LHCN-M2 (cell line): ENCODE measurements around the gene AMIGO1. TPM values are rescaled to one million over a fixed set of nuclear protein-coding genes. Genes with fewer than 3 reads are reported as not detected.

Experiments used
- DNase-seq: peaks from one replicate; pipeline ENCODE4 v3.0.0-alpha.2; 2012; ENCODE audit warnings: low read depth
- total RNA-seq: library from RNA; depleted of rRNA; stranded (reverse); fragments of >200 nt; gene quantifications from 2 replicates; pipeline ENCODE4 v1.2.3, GENCODE V29; 2014

Gene AMIGO1
- total RNA-seq, 1 experiment from 2014 or later, result 0.29 TPM

DNA sequence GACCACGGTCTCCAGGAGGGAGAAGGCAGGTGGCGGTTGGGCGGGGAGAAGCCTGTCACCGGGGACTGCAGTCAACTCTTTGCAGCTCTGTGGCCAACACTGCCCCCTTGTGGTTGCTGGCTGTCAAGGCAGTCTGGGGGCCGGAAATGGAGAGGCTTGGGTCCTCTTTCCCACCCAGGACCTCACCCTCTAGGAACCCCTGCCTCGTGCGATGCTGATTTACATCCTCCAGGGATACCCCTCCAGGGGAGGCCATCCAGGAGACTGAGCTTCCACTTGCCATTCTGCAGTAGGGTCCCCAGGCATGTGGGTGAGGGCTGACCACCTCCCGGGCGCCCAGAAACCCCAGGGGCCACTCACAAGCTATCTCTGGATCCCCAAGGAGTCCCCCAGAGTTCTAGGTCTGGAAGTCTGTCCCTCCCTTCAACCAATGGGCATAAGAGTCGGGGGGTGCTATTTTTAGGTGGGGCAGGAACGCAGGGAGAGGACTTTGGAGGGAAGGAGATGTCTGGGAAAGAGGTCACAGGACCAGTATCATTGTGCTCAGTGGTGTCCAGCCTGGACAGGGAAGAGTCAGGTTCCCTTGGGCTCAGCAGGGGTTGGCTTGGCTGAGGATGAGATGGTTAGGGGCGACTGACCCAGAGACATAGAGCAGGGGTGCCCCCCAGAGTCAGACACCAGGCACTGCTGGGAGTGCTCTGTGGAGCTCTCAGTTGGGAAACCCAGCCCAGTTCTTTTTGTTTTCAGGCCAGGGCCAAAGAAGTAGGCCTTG, 23.0 kb upstream of the AMIGO1 start:
- peak; percentile 69 for DNase-seq

DNA sequence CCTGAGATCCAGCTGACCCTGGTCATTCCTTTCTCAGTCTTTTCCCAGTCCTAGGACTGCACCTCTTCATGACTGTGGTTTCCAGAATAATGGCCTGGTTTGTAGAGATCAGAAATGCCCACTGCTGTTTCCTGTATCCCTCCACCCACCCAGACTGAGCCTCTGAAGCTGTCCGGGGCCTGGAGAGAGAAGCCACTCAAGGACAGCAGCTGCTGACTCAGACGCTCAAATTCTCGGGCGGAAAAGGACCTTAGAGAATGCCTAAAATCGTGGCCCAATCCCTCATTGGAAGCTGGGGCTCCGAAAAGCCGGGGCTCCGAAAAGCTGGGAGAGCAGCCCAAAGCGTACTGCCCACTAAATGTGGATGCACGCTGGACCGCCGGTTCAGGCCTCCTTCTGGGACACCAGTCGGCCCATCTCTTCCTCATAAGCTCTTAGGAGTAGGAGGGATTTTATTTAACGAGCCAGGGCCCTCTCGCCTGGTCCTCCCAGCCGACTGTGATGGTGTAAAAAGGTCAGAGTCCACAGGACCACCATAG, 22.4 kb upstream of the AMIGO1 start:
- DNase-seq, result no peak

- no peak for DNase-seq
Observed at GRCh38 chr1:109531380-109531779, 21.9 kb upstream of the AMIGO1 start.

DNA sequence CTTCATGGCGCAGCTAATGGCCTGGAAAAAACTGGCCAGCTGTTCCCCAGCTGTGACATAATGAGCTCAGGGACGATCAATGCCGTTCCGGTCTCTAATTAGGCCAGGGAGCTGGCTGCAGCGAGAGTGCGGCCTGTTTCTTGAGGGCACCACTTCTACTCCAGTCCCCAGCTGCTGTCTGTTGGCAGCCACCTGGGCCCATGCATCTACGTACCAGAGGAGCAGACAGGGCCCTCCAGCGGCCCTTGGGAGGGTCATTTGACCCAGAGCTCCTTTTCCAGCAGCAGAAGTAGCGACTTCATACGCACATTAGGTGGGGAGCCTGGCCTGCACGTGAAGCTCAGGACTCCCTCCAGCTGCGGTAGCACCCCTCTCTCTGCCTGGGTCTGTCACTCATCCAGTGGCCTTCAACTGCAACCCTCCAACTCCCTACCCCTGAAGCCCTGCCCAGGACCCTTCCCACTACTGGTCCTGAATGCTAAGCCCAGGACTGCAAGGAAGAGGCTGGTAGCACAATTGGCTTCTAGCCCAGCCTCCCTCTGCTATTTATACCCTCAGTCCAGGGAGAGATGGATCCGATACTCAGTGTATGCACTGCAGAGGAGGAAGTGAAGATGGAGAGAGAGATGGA, 21.0 kb upstream of the AMIGO1 start:
- DNase-seq, result no peak

GRCh38 chr1:109529881-109530456, 20.4 kb upstream of the AMIGO1 start:
- DNase-seq, result peak; percentile 57

GRCh38 chr1:109528712-109529111, 19.2 kb upstream of the AMIGO1 start:
- DNase-seq, result no peak

GRCh38 chr1:109527846-109528695, 18.5 kb upstream of the AMIGO1 start:
- no peak for DNase-seq

DNA sequence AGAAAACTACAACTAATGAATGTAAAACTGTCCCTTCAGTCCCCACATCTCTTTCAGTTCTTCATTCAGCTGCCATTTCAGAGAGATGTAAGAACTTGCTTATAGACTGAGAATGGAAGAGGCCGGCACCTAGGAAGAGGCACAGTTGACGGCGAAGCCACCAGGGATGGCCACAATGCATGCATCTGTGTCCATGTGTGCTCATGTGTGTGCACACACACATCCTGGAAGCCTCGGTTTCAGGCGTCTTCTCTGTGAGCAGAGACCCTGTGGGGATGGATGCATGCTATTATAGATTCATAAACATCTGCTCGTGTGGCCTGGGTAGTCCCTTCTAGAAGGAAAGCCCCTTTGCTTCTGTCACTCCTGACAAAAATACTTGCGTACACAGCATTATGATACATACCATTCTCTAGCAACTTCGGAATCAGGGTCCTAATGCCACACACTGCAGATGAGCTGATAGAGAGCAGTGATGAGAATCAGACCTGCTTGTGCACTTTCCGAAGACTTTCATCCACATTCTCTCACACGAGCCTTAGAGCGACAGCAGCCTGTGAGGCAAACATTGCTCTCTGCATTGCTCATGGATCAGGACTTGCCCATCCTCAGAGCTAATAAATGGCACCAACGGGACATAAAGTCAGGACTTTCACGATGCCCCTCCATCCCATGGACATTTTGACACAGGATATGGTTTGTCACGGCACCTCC, 17.7 kb upstream of the AMIGO1 start:
- no peak for DNase-seq

- DNase-seq, result peak; percentile 61
Observed at GRCh38 chr1:109523706-109524105, 14.2 kb upstream of the AMIGO1 start.

DNA sequence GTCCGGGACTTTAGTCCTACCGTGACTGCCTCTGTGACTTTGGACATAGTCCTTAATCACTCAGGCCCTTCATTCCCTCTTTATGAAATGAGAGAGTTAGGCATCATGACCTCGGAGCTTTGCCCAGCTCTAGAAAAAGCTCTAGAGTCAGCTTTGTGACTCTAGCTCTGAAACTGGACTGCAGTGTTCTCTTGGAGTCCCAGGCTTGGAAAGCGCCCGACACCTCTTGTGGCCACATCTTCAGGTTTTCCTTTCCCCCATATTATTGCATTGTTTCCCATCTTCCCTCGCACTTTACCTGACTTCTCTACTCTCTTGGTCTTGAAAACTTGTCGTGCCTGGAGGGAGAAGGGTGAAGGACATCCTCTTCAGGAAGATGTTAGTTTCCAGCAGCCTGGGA, 12.5 kb upstream of the AMIGO1 start:
- no peak for DNase-seq

GRCh38 chr1:109521002-109521951, 11.8 kb upstream of the AMIGO1 start:
- DNase-seq, result no peak

DNA sequence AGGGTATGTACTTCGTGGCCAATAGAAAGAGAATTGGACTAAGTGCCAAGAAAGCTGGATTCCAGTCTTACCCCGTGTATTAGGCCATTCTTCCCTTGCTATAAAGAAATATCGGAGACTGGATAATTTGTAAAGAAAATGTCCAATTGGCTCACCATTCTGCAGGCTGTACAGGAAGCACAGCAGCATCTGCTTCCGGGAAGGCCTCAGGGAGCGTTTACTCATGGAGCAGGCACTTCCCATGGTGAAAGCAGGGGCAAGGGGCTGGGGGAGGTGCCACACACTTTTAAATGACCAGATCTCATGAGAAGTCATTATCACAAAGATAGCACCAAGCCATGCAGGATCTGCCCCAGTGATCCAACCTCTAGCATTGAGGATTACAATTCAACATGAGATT, 7.8 kb upstream of the AMIGO1 start:
- DNase-seq, result no peak

GRCh38 chr1:109516872-109517271, 7.3 kb upstream of the AMIGO1 start:
- DNase-seq, result no peak

- no peak for DNase-seq
Observed at GRCh38 chr1:109514846-109515245, 5.3 kb upstream of the AMIGO1 start.

GRCh38 chr1:109513110-109513710, 3.7 kb upstream of the AMIGO1 start:
- no peak for DNase-seq

- no peak for DNase-seq
Observed at GRCh38 chr1:109508873-109509175, 703 bp downstream of the AMIGO1 start.

DNA sequence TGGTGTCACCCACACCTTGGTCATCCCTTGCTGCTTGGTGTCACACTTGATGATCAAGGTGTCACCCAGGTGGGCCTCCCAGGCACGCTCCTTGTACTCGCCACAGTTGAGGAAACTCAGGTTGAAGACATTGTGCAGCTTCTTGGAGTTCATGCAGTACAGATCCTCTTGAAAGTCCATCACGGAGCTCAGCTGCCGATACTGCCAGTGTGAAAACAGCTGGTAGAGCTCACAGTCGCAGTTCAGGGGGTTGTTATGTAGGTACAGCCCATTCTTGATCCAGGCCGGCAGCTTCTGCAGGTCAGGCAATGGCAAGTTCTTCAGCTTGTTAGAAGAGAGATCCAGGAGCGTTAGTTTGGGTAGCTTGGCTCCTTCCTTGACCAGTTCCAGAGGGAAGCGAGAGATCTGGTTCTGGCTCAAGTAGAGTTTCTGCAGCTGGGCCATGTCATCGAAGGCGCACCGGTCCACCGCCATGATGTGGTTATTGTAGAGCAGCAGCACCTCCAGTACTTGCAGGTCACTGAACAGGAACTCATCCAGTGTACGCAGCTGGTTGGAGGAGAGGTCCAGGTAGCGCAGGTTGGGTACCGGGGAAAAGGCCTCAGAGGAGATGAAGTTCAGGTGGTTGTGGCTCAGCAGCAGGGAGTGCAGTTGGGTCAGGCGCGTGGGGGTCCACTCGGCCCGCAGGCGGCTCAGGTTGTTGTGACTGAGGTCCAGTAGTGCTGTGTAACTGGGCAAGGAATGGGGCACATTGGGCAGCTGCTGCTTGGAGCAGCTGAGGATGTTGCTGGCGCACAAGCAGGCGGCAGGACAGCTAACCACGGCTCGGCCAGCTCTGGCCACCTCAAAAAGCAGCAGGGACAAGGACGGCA, 1.3 kb downstream of the AMIGO1 start:
- no peak for DNase-seq

DNA sequence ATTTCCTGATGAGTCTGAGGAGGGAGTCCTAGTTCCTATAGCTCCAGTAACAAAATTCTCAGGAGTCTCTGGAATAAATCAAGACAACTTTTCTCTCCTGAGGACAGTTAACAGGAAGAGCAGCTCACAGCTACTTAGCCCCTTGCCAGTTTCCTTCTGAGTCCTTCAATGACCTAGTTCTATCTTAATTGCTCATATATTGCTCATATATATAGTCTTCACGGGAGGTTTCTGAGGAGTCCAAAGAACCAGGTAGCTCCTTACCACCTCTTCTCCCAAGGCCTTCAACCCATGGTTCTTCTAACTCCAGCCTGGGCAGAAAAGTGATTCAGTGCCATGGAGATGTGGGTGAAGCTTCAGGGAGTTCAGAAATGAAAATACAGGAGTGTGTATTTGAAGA, 4.6 kb downstream of the AMIGO1 start:
- DNase-seq, result no peak

- DNase-seq, result no peak
Observed at GRCh38 chr1:109503935-109504334, 5.6 kb downstream of the AMIGO1 start.
